Measurements from ENCODE around the gene IFT88. TPM values are rescaled to one million over a fixed set of nuclear protein-coding genes. Genes with fewer than 3 reads are reported as not detected.

Gene IFT88
- total and polyA plus RNA-seq, 2 donors (not counting 1 experiment from before 2014, with no cell fraction given), result 9.3 to 17.5 TPM

GRCh38 chr13:20536992-20537391, 30.0 kb upstream of the IFT88 start:
- H3K79me2 ChIP-seq (ENCODE audit: control insufficient read depth, insufficient read depth, low read length), result no peaks in the 10 kb centered on the region
- no peaks in the 10 kb centered on the region for H3K4me1 ChIP-seq (ENCODE audit: control insufficient read depth, extremely low read depth, insufficient read depth, low read length)
- no peak overlapping the region for H3K4me2 ChIP-seq (ENCODE audit: extremely low read depth, insufficient read depth, low read length)
- no peaks in the 10 kb centered on the region for H4K20me1 ChIP-seq (ENCODE audit: control insufficient read depth, extremely low read depth, insufficient read depth, low read length)
- H3K9me3 ChIP-seq (ENCODE audit: control insufficient read depth, insufficient read depth, low read depth, low read length), result no peaks in the 10 kb centered on the region
- no peak overlapping the region for H3K9ac ChIP-seq (ENCODE audit: insufficient read depth, low read length)
- no peak for DNase-seq (ENCODE audit: low read depth in 2 of 2)
- no peak for TF ChIP-seq CTCF (conservative IDR thresholded peaks at IDR 0.05 in 1 of 2, IDR thresholded peaks at IDR 0.05 in 1 of 2; ENCODE audit: low read depth in 1 of 2, low read length in 2 of 2)
- TF ChIP-seq EZH2 (IDR thresholded peaks at IDR 0.05; ENCODE audit: low read length, missing control alignments), result no peak
- no peak overlapping the region for H3K27ac ChIP-seq (ENCODE audit: insufficient read depth, low read length)
- H3K36me3 ChIP-seq (ENCODE audit: control insufficient read depth, insufficient read depth, low read length), result no peaks in the 10 kb centered on the region
- no peak overlapping the region for H3K4me3 ChIP-seq (replicated peaks in 1 of 4; ENCODE audit: control extremely low read depth in 1 of 4, insufficient read depth in 1 of 4, low read depth in 3 of 4, low read length in 4 of 4)
- H3K27me3 ChIP-seq (ENCODE audit: control insufficient read depth, insufficient read depth, low read length), result no peaks in the 10 kb centered on the region
- no peak overlapping the region for H2AFZ ChIP-seq (ENCODE audit: low read length)

GRCh38 chr13:20544201-20544923, 22.6 kb upstream of the IFT88 start:
- no peak overlapping the region for H3K27ac ChIP-seq (ENCODE audit: insufficient read depth, low read length)
- H2AFZ ChIP-seq (ENCODE audit: low read length), result no peak overlapping the region
- no peaks in the 10 kb centered on the region for H3K79me2 ChIP-seq (ENCODE audit: control insufficient read depth, insufficient read depth, low read length)

GRCh38 chr13:20546556-20546955, 20.4 kb upstream of the IFT88 start:
- Histone ChIP-seq H2AFZ (ENCODE audit: low read length) (no peak overlapping the region), H4K20me1 (ENCODE audit: control insufficient read depth, extremely low read depth, insufficient read depth, low read length) (no peaks in the 10 kb centered on the region), H3K4me1 (ENCODE audit: control insufficient read depth, extremely low read depth, insufficient read depth, low read length) (no peaks in the 10 kb centered on the region), H3K79me2 (ENCODE audit: control insufficient read depth, insufficient read depth, low read length) (no peaks in the 10 kb centered on the region), H3K9ac (ENCODE audit: insufficient read depth, low read length) (no peak overlapping the region), H3K27me3 (ENCODE audit: control insufficient read depth, insufficient read depth, low read length) (peaks cover 3% of the 10 kb centered on the region), H3K4me3 (replicated peaks in 1 of 4; ENCODE audit: control extremely low read depth in 1 of 4, insufficient read depth in 1 of 4, low read depth in 3 of 4, low read length in 4 of 4) (no peak overlapping the region), H3K36me3 (ENCODE audit: control insufficient read depth, insufficient read depth, low read length) (no peaks in the 10 kb centered on the region), H3K27ac (ENCODE audit: insufficient read depth, low read length) (no peak overlapping the region), H3K9me3 (ENCODE audit: control insufficient read depth, insufficient read depth, low read depth, low read length) (no peaks in the 10 kb centered on the region), H3K4me2 (ENCODE audit: extremely low read depth, insufficient read depth, low read length) (no peak overlapping the region)
- DNase-seq (ENCODE audit: low read depth in 2 of 2), result no peak
- TF ChIP-seq EZH2 (IDR thresholded peaks at IDR 0.05; ENCODE audit: low read length, missing control alignments) (no peak), CTCF (conservative IDR thresholded peaks at IDR 0.05 in 1 of 2, IDR thresholded peaks at IDR 0.05 in 1 of 2; ENCODE audit: low read depth in 1 of 2, low read length in 2 of 2) (no peak)

More at GRCh38 chr13:20544201-20544923, 22.6 kb upstream of the IFT88 start:
- no peak overlapping the region for H3K9ac ChIP-seq (ENCODE audit: insufficient read depth, low read length)
- DNase-seq (ENCODE audit: low read depth in 2 of 2), result no peak
- H4K20me1 ChIP-seq (ENCODE audit: control insufficient read depth, extremely low read depth, insufficient read depth, low read length), result no peaks in the 10 kb centered on the region
- no peaks in the 10 kb centered on the region for H3K9me3 ChIP-seq (ENCODE audit: control insufficient read depth, insufficient read depth, low read depth, low read length)
- no peak overlapping the region for H3K4me2 ChIP-seq (ENCODE audit: extremely low read depth, insufficient read depth, low read length)
- no peak overlapping the region for H3K4me3 ChIP-seq (replicated peaks in 1 of 4; ENCODE audit: control extremely low read depth in 1 of 4, insufficient read depth in 1 of 4, low read depth in 3 of 4, low read length in 4 of 4)
- peaks cover 3% of the 10 kb centered on the region for H3K27me3 ChIP-seq (ENCODE audit: control insufficient read depth, insufficient read depth, low read length)
- TF ChIP-seq EZH2 (IDR thresholded peaks at IDR 0.05; ENCODE audit: low read length, missing control alignments) (no peak), CTCF (conservative IDR thresholded peaks at IDR 0.05 in 1 of 2, IDR thresholded peaks at IDR 0.05 in 1 of 2; ENCODE audit: low read depth in 1 of 2, low read length in 2 of 2) (no peak)
- no peaks in the 10 kb centered on the region for H3K4me1 ChIP-seq (ENCODE audit: control insufficient read depth, extremely low read depth, insufficient read depth, low read length)
- no peaks in the 10 kb centered on the region for H3K36me3 ChIP-seq (ENCODE audit: control insufficient read depth, insufficient read depth, low read length)

Measured in fibroblast of lung (primary cell).